HEK293 (cell line): Measurements from ENCODE around the gene NRP2.

ENCODE experiments used
- CTCF ChIA-PET: fragments of 350-600 bp; formaldehyde crosslinking; extraction: SDS; loops from one replicate; lab custom pipeline; 2021; ENCODE audit warnings: antibody characterized with exemption; lab: Yijun Ruan, JAX
- POLR2A ChIA-PET: fragments of 300-600 bp; formaldehyde crosslinking; extraction: SDS; loops from one replicate; lab custom pipeline; 2020; ENCODE audit warnings: antibody characterized with exemption, inconsistent platforms; lab: Yijun Ruan, JAX
- H3K27ac ChIP-seq: fragments of 200-500 bp; sonication (Bioruptor generic); 2 replicates; pipeline ENCODE4 v1.5.1; 2014; ENCODE audit warnings: low read depth, low read length, control low read depth, inconsistent platforms; ENCODE audit errors: extremely low read depth
- H3K36me3 ChIP-seq, 2 experiments: fragments of 200-500 bp in 1 of 2; sonication (Bioruptor generic) in 1 of 2; 1 replicate in 1 of 2; 2 replicates in 1 of 2; pipeline ENCODE4 v1.5.1; 2014 to 2017; ENCODE audit warnings: inconsistent platforms in 2 of 2, low read length in 2 of 2; ENCODE audit not compliant: control insufficient read depth in 2 of 2, insufficient read depth in 1 of 2
- H3K4me1 ChIP-seq: fragments of 200-500 bp; sonication (Bioruptor generic); 2 replicates; pipeline ENCODE4 v1.5.1; 2014; ENCODE audit warnings: mild to moderate bottlenecking, low read length, inconsistent platforms; ENCODE audit not compliant: control insufficient read depth, insufficient read depth
- H3K4me3 ChIP-seq: 2 replicates; pipeline ENCODE4 v1.5.1; 2011; ENCODE audit warnings: low read depth, mild to moderate bottlenecking, control low read depth, low read length, moderate library complexity
- H3K9me3 ChIP-seq: fragments of 200-500 bp; sonication (Bioruptor generic); 2 replicates; pipeline ENCODE4 v1.5.1; 2014; ENCODE audit warnings: low read depth, low read length, inconsistent platforms; ENCODE audit not compliant: control insufficient read depth, insufficient read depth
- BCL11A ChIP-seq: fragments of 450-650 bp; formaldehyde crosslinking; IDR thresholded peaks from 2 replicates; pipeline ENCODE4 v1.5.1; 2016; ENCODE audit warnings: low read depth, missing biosample characterization, missing genetic modification characterization
- KLF10 ChIP-seq: fragments of 450-650 bp; IDR thresholded peaks from 2 replicates; pipeline ENCODE4 v1.5.1; 2018; ENCODE audit warnings: missing biosample characterization, mild to moderate bottlenecking, missing genetic modification characterization
- SP2 ChIP-seq: fragments of 450-650 bp; formaldehyde crosslinking; IDR thresholded peaks from 2 replicates; pipeline ENCODE4 v1.5.1; 2016; ENCODE audit warnings: missing biosample characterization, missing genetic modification characterization
- TRIM28 ChIP-seq: IDR thresholded peaks from 2 replicates; pipeline ENCODE4 v1.6.1; 2011; ENCODE audit warnings: low read length, control low read depth, borderline replicate concordance
- ZBTB1 ChIP-seq: fragments of 450-650 bp; formaldehyde crosslinking; IDR thresholded peaks from 2 replicates; pipeline ENCODE4 v1.5.1; 2016; ENCODE audit warnings: missing biosample characterization, missing genetic modification characterization
- ZEB2 ChIP-seq: fragments of 450-650 bp; formaldehyde crosslinking; IDR thresholded peaks from 2 replicates; pipeline ENCODE4 v1.5.1; 2016; ENCODE audit warnings: missing biosample characterization, missing genetic modification characterization
- ZFHX2 ChIP-seq: fragments of 450-650 bp; formaldehyde crosslinking; conservative IDR thresholded peaks from 2 replicates; pipeline ENCODE4 v1.5.1; 2016; ENCODE audit warnings: missing biosample characterization, missing genetic modification characterization
- ZFP41 ChIP-seq: fragments of 450-650 bp; formaldehyde crosslinking; IDR thresholded peaks from 2 replicates; pipeline ENCODE4 v1.5.1; 2016; ENCODE audit warnings: missing biosample characterization, missing genetic modification characterization, borderline replicate concordance
- ZNF121 ChIP-seq: fragments of 450-650 bp; formaldehyde crosslinking; IDR thresholded peaks from 2 replicates; pipeline ENCODE4 v1.5.1; 2016; ENCODE audit warnings: missing biosample characterization, missing genetic modification characterization
- ZNF146 ChIP-seq: fragments of 450-650 bp; formaldehyde crosslinking; IDR thresholded peaks from 2 replicates; pipeline ENCODE4 v1.5.1; 2016; ENCODE audit warnings: missing biosample characterization, missing genetic modification characterization
- ZNF169 ChIP-seq: fragments of 450-650 bp; formaldehyde crosslinking; IDR thresholded peaks from 2 replicates; pipeline ENCODE4 v1.5.1; 2016; ENCODE audit warnings: missing biosample characterization, missing genetic modification characterization
- ZNF175 ChIP-seq: fragments of 450-650 bp; formaldehyde crosslinking; IDR thresholded peaks from 2 replicates; pipeline ENCODE4 v1.5.1; 2016; ENCODE audit warnings: missing biosample characterization, missing genetic modification characterization
- ZNF214 ChIP-seq: fragments of 450-650 bp; formaldehyde crosslinking; IDR thresholded peaks from 2 replicates; pipeline ENCODE4 v1.5.1; 2017; ENCODE audit warnings: missing biosample characterization, mild to moderate bottlenecking, missing genetic modification characterization, borderline replicate concordance
- ZNF239 ChIP-seq: fragments of 450-650 bp; formaldehyde crosslinking; IDR thresholded peaks from 2 replicates; pipeline ENCODE4 v1.5.1; 2016; ENCODE audit warnings: missing biosample characterization, missing genetic modification characterization
- ZNF518A ChIP-seq: fragments of 450-650 bp; formaldehyde crosslinking; conservative IDR thresholded peaks from 2 replicates; pipeline ENCODE4 v1.5.1; 2016; ENCODE audit warnings: low read depth, missing biosample characterization, missing genetic modification characterization
- ZNF555 ChIP-seq: fragments of 450-650 bp; formaldehyde crosslinking; conservative IDR thresholded peaks from 2 replicates; pipeline ENCODE4 v1.5.1; 2017; ENCODE audit warnings: missing biosample characterization, mild to moderate bottlenecking, missing genetic modification characterization, inconsistent platforms
- ZNF561 ChIP-seq: fragments of 450-650 bp; IDR thresholded peaks from 2 replicates; pipeline ENCODE4 v1.5.1; 2018; ENCODE audit warnings: missing biosample characterization, missing genetic modification characterization, borderline replicate concordance
- ZNF571 ChIP-seq: fragments of 450-650 bp; formaldehyde crosslinking; IDR thresholded peaks from 2 replicates; pipeline ENCODE4 v1.5.0; 2017; ENCODE audit warnings: missing biosample characterization, missing genetic modification characterization
- ZNF629 ChIP-seq: fragments of 450-650 bp; formaldehyde crosslinking; IDR thresholded peaks from 2 replicates; pipeline ENCODE4 v1.5.1; 2017; ENCODE audit warnings: missing biosample characterization, missing genetic modification characterization
- ZNF777 ChIP-seq: fragments of 450-650 bp; formaldehyde crosslinking; IDR thresholded peaks from 2 replicates; pipeline ENCODE4 v1.5.1; 2017; ENCODE audit warnings: missing biosample characterization, missing genetic modification characterization, borderline replicate concordance
- ZSCAN5A ChIP-seq: fragments of 450-650 bp; formaldehyde crosslinking; IDR thresholded peaks from 2 replicates; pipeline ENCODE4 v1.5.1; 2016; ENCODE audit warnings: missing biosample characterization, missing genetic modification characterization
- TF ChIP-seq, protein P1 (sequence below): fragments of 450-650 bp; formaldehyde crosslinking; IDR thresholded peaks from 2 replicates; pipeline ENCODE4 v1.5.1; 2016; ENCODE audit warnings: missing biosample characterization, missing genetic modification characterization

The NRP2 gene

DNA sequence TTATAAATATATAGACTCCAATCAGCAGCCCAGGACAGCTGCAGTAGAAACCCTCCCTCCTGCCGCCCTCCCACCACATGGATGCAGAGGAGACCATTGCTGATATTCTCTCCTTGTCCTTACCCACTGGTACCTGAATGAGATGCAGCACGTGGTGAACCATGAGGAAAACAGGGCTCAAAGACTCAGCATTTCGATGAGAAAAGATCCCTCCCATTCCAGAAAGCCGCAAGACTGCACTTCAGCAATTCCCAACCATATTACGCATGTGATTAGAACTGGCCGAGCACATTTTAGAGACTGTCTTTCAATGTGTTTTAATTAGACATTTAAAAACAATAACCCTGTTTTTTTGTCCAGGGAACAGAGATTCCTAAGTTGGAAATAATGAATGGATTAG lies 125.5 kb downstream of the NRP2 start (continued):
- no peak for TF ChIP-seq ZNF518A (tag by site-specific recombination)
- TF ChIP-seq BCL11A (tag by site-specific recombination): no peak
- no peak for TF ChIP-seq ZNF146
- no peak for TF ChIP-seq ZNF169 (tag by site-specific recombination)

GRCh38 chr2:205808486-205809121 lies 126.3 kb downstream of the NRP2 start:
- Histone ChIP-seq H3K4me3 (no peak overlapping the region), H3K9me3 (no peaks in the 10 kb centered on the region), H3K27ac (no peak overlapping the region), H3K4me1 (no peaks in the 10 kb centered on the region), H3K36me3 (no peaks in the 10 kb centered on the region)
- TF ChIP-seq ZNF175 (tag by site-specific recombination) (no peak), SP2 (tag by site-specific recombination) (no peak), ZNF239 (no peak), ZSCAN5A (tag by site-specific recombination) (no peak), KLF10 (tag by site-specific recombination) (no peak), ZNF571 (no peak), ZNF214 (tag by site-specific recombination) (no peak), ZBTB1 (tag by site-specific recombination) (no peak), TRIM28 (no peak), ZNF121 (tag by site-specific recombination) (no peak), ZNF629 (tag by site-specific recombination) (no peak), ZFHX2 (no peak), ZNF555 (tag by site-specific recombination) (no peak), ZEB2 (no peak), ZFP41 (tag by site-specific recombination) (no peak), ZNF777 (tag by site-specific recombination) (no peak), ZNF561 (tag by site-specific recombination) (no peak)
- TF ChIP-seq, protein P1, sequence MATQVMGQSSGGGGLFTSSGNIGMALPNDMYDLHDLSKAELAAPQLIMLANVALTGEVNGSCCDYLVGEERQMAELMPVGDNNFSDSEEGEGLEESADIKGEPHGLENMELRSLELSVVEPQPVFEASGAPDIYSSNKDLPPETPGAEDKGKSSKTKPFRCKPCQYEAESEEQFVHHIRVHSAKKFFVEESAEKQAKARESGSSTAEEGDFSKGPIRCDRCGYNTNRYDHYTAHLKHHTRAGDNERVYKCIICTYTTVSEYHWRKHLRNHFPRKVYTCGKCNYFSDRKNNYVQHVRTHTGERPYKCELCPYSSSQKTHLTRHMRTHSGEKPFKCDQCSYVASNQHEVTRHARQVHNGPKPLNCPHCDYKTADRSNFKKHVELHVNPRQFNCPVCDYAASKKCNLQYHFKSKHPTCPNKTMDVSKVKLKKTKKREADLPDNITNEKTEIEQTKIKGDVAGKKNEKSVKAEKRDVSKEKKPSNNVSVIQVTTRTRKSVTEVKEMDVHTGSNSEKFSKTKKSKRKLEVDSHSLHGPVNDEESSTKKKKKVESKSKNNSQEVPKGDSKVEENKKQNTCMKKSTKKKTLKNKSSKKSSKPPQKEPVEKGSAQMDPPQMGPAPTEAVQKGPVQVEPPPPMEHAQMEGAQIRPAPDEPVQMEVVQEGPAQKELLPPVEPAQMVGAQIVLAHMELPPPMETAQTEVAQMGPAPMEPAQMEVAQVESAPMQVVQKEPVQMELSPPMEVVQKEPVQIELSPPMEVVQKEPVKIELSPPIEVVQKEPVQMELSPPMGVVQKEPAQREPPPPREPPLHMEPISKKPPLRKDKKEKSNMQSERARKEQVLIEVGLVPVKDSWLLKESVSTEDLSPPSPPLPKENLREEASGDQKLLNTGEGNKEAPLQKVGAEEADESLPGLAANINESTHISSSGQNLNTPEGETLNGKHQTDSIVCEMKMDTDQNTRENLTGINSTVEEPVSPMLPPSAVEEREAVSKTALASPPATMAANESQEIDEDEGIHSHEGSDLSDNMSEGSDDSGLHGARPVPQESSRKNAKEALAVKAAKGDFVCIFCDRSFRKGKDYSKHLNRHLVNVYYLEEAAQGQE: no peak
- CTCF ChIA-PET: no interaction called here
- POLR2A ChIA-PET: no interaction called here
